ENCODE results near the gene BTBD16.

DNA sequence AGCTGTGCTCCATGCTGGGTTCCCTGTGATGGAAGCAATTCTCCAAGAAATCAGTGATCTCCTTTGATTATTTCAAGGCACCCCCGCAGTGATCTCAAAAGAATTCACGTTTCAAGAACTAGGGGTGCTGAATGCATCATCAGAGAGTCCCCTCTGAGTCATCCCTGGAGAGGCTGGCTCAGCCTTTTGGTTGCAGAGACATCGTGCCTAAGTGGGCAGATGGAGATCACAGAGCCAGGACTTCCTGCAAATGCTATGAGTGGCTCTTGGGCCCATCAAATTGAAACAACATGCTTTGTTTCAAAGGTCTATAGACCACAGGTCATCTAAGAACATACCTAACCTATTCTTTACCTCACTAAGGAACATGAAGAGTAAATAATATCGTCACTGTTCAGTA, 61.9 kb downstream of the BTBD16 start:
- TF ChIP-seq, protein P1, sequence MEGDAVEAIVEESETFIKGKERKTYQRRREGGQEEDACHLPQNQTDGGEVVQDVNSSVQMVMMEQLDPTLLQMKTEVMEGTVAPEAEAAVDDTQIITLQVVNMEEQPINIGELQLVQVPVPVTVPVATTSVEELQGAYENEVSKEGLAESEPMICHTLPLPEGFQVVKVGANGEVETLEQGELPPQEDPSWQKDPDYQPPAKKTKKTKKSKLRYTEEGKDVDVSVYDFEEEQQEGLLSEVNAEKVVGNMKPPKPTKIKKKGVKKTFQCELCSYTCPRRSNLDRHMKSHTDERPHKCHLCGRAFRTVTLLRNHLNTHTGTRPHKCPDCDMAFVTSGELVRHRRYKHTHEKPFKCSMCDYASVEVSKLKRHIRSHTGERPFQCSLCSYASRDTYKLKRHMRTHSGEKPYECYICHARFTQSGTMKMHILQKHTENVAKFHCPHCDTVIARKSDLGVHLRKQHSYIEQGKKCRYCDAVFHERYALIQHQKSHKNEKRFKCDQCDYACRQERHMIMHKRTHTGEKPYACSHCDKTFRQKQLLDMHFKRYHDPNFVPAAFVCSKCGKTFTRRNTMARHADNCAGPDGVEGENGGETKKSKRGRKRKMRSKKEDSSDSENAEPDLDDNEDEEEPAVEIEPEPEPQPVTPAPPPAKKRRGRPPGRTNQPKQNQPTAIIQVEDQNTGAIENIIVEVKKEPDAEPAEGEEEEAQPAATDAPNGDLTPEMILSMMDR (IDR thresholded peaks at IDR 0.05), result no peak
- TF ChIP-seq ZFX (IDR thresholded peaks at IDR 0.05; ENCODE audit: borderline replicate concordance), result no peak
